Measurements from ENCODE around the gene PNPLA8.
"Not testable (repeated sequence)": the region's sequence is repeated elsewhere in the genome, so short reads cannot be mapped to it uniquely, and the experiment has no call there.

The PNPLA8 gene

GRCh38 chr7:108525985-108526767 is at the start of gene PNPLA8:
TSS of gene PNPLA8 (minus strand) at chr7:108526135. CDS start at chr7:108515491, 10,644 bp downstream.
- peak; percentile 100 for DNase-seq

GRCh38 chr7:108575156-108575555 is 49.2 kb upstream of the PNPLA8 start:
- no peak for DNase-seq

- DNase-seq, result no peak
Measured at GRCh38 chr7:108572480-108572879, 46.5 kb upstream of the PNPLA8 start.

- DNase-seq, result peak; percentile 50
Measured at GRCh38 chr7:108570146-108570755, 44.3 kb upstream of the PNPLA8 start.

DNA sequence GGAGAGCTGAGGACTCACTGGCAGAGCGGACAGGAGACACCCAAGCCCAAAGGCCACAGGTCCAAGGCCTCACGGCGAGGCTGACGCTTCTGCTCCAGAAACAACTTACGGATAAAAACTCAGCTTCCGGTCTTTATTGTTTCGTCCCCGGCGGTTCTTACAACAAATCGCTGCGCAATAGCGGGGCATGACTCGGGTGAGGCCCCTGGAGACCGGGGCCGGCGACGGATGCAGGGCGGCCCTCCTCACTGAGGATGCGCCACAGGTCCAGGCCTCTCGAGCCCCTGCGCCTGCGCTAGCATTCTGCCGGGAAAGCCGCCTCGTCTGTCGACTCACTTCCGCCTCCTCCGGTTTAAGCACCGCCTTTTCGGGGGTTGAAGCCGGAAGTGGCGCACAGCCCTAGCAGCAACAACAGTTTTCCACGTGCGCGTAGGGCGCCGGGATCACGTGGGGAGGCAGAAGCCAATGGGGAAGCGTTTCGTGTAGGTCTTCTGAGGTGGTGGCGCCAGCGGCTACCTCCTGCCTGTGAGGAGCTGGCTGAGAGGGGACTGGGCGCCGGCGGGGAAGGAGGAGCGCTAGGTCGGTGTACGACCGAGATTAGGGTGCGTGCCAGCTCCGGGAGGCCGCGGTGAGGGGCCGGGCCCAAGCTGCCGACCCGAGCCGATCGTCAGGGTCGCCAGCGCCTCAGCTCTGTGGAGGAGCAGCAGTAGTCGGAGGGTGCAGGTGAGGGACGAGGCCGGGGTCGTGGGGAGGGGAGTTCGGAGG is 43.6 kb upstream of the PNPLA8 start, which contains the start of the genes DNAJB9 and THAP5:
DNAJB9 (plus strand) TSS at position 494 of the 765 bp plus-strand sequence. CDS start 1,853 bp downstream, outside the sequence.
THAP5 (minus strand) TSS at position 326 of the 765 bp plus-strand sequence; CDS start at position 189, 137 bp downstream.
- DNase-seq, result peak; percentile 100

DNA sequence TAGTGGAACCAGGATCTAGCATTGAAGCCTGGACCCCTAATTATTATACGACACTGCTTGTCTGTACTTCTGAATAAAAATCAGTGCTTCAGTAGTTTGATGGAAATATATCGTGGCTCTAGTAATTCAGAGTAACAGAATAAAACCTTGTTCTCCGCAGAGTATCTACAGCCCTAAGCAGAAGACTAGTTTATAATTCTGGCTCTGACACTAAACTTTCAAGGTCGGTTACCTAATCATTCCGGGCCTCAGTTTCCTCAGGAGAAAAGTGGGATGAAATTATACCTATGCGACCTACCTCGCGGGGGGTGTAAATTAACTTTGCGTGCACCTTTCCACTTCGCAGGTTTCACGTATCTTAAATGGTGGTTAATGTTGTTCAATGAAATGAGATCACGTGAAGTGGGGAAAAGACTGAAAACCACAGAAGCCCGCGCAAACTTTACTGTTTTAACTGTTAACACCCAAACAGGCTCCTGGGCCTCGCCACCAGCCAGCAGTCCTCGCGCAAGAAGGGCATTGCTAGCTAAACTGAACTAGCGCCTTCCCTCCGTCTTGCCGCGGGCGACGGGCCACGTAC is 43.0 kb upstream of the PNPLA8 start:
- no peak for DNase-seq

- no peak for DNase-seq
Measured at GRCh38 chr7:108565987-108566386, 40.1 kb upstream of the PNPLA8 start.

- no peak for DNase-seq
Measured at GRCh38 chr7:108561047-108561619, 35.2 kb upstream of the PNPLA8 start.

DNA sequence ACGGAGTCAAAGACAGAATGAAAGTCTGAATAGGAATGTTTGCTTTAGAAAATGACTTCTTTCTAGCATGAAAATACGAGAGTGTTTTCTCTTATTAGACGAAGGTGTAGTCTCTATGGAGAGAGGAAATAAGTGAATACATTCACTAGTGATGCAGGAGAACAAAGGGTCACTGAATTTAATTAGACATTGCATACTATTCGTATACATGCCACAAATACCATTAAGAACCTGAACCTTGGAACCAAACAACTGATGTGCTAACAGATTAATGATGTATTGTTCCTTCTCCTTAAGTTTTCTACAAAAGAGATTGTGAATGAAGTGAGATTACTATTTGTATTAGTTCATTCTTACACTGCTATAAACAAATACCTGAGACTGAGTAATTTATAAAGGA is 33.3 kb upstream of the PNPLA8 start:
- no peak for DNase-seq

- no peak for DNase-seq
Measured at GRCh38 chr7:108557617-108558016, 31.7 kb upstream of the PNPLA8 start.

GRCh38 chr7:108557191-108557590 is 31.3 kb upstream of the PNPLA8 start:
- no peak for DNase-seq

- DNase-seq, result not testable (repeated sequence)
Measured at GRCh38 chr7:108556665-108557064, 30.7 kb upstream of the PNPLA8 start.

- DNase-seq, result not testable (repeated sequence)
Measured at GRCh38 chr7:108548141-108548896, 22.4 kb upstream of the PNPLA8 start.

- no peak for DNase-seq
Measured at GRCh38 chr7:108541478-108541877, 15.5 kb upstream of the PNPLA8 start.

DNA sequence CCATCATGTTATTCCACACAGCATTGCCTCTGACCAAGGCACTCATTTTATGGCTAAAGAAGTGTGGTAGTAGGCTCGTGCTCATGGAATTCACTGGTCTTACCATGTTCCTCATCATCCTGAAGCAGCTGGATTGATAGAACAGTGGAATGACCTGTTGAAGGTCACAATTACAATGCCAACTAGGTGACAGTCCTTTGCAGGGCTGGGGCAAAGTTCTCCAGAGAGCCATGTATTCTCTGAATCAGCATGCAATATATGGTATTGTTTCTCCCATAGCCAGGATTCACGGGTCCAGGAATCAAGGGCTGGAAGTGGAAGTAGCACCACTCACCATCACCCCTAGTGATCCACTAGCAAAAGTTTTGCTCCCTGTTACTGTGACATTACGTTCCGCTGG is 12.8 kb upstream of the PNPLA8 start:
- DNase-seq, result not testable (repeated sequence)

GRCh38 chr7:108538236-108538635 is 12.3 kb upstream of the PNPLA8 start:
- DNase-seq, result not testable (repeated sequence)

GRCh38 chr7:108537229-108537628 is 11.3 kb upstream of the PNPLA8 start:
- DNase-seq, result no peak

- no peak for DNase-seq
Measured at GRCh38 chr7:108535744-108536143, 9.8 kb upstream of the PNPLA8 start.

GRCh38 chr7:108535257-108535656 is 9.3 kb upstream of the PNPLA8 start:
- DNase-seq, result no peak

GRCh38 chr7:108533712-108534111 is 7.8 kb upstream of the PNPLA8 start:
- no peak for DNase-seq

DNA sequence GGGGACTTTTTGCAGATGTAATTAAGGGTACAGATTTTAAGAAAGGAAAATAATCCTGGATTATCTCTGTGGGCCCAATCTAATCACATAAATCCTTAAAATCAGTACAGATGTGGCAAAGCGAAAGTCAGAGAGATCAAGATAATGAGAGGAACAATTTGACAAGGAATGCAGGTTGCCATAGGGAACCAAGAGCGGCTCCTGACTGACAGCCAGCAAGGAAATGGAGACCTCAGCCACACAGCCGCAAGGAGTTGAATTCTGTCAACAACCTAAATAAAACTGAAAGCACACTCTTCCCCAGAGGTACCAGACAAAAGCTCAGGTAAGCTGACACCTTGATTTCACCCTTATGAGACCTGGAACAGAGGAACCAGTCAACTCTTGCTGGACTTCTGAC is 3.4 kb upstream of the PNPLA8 start:
- no peak for DNase-seq

- DNase-seq, result no peak
Measured at GRCh38 chr7:108528183-108528712, 2.3 kb upstream of the PNPLA8 start.
